Activated CD8-positive, alpha-beta T cell treated with anti-CD3 and anti-CD28 coated beads for 36 hours (primary cell): ENCODE measurements around the gene SAT2. TPM values are rescaled to one million over a fixed set of nuclear protein-coding genes. Genes with fewer than 3 reads are reported as not detected.

ENCODE experiments used
- total RNA-seq, 2 experiments: library from RNA; stranded (reverse); gene quantifications; one replicate each; pipeline ENCODE4 v1.2.3, GENCODE V29; 2021

The SAT2 gene
- total RNA-seq, 2 experiments from 2014 or later = 15.6 to 22.2 TPM

Other genes starting within 250 kb of the SAT2 start
- 1 to 10 TPM; 6.8 to 6.9 TPM for gene TNK1, start 246.7 kb downstream of the SAT2 start, total RNA-seq
- 10 to 100 TPM; 62.6 to 71.1 TPM for gene PLSCR3, start 233.3 kb downstream of the SAT2 start, total RNA-seq
- 10 to 100 TPM; 55.8 to 60.6 TPM for gene TMEM256, start 223.7 kb downstream of the SAT2 start, total RNA-seq
- gene NLGN2, start 220.0 kb downstream of the SAT2 start, total RNA-seq = 10 to 100 TPM in 1 of 2 experiments, 1 to 10 TPM in 1; 9.4 to 10.9 TPM
- under 1 TPM in 1 of 2 experiments, not detected in 1; 0.36 TPM for gene SPEM1, start 207.5 kb downstream of the SAT2 start, total RNA-seq
- not detected for gene SPEM2, start 202.2 kb downstream of the SAT2 start, total RNA-seq
- gene SPEM3, start 199.0 kb downstream of the SAT2 start, total RNA-seq = not detected
- 10 to 100 TPM; 12.5 to 14.2 TPM for gene TMEM102, start 192.4 kb downstream of the SAT2 start, total RNA-seq
- gene FGF11, start 188.3 kb downstream of the SAT2 start, total RNA-seq = 10 to 100 TPM; 16.5 to 16.6 TPM
- gene CHRNB1, start 182.8 kb downstream of the SAT2 start, total RNA-seq = 10 to 100 TPM; 11.5 to 11.7 TPM
- gene ZBTB4, start 148.2 kb downstream of the SAT2 start, total RNA-seq = 10 to 100 TPM; 24.3 to 24.6 TPM
- not detected for gene SLC35G6, start 146.4 kb downstream of the SAT2 start, total RNA-seq
- gene POLR2A, start 143.5 kb downstream of the SAT2 start, total RNA-seq = 100 to 1,000 TPM; 219 to 223 TPM
- gene TNFSF12, start 78.8 kb downstream of the SAT2 start, total RNA-seq = 10 to 100 TPM; 11.8 to 13.8 TPM
- gene TNFSF13, start 69.1 kb downstream of the SAT2 start, total RNA-seq = 1 to 10 TPM; 4.0 to 6.9 TPM
- gene SENP3, start 65.9 kb downstream of the SAT2 start, total RNA-seq = 10 to 100 TPM; 60.2 to 63.2 TPM
- 10 to 100 TPM; 11.4 to 12.9 TPM for gene CD68, start 48.2 kb downstream of the SAT2 start, total RNA-seq
- gene MPDU1, start 44.0 kb downstream of the SAT2 start, total RNA-seq = 10 to 100 TPM; 50.9 to 51.4 TPM
- under 1 TPM in 1 of 2 experiments, not detected in 1; 0.25 TPM for gene SOX15, start 37.7 kb downstream of the SAT2 start, total RNA-seq
- 10 to 100 TPM; 28.6 to 33.1 TPM for gene FXR2, start 12.9 kb downstream of the SAT2 start, total RNA-seq
- gene SHBG, start 2.3 kb upstream of the SAT2 start, total RNA-seq = not detected
- under 1 TPM in 1 of 2 experiments, not detected in 1; 0.38 TPM for gene ATP1B2, start 23.1 kb upstream of the SAT2 start, total RNA-seq
- 100 to 1,000 TPM; 129 to 138 TPM for gene TP53, start 59.7 kb upstream of the SAT2 start, total RNA-seq
- gene WRAP53, start 60.7 kb upstream of the SAT2 start, total RNA-seq = 10 to 100 TPM; 27.5 to 28.6 TPM
- not detected for gene EFNB3, start 77.4 kb upstream of the SAT2 start, total RNA-seq
- not detected for gene DNAH2, start 89.9 kb upstream of the SAT2 start, total RNA-seq
- 10 to 100 TPM; 49.2 to 53.8 TPM for gene KDM6B, start 206.4 kb upstream of the SAT2 start, total RNA-seq
- gene TMEM88, start 227.2 kb upstream of the SAT2 start, total RNA-seq = 1 to 10 TPM; 2.4 to 2.9 TPM
- gene NAA38, start 229.7 kb upstream of the SAT2 start, total RNA-seq = 10 to 100 TPM; 72.8 to 77.2 TPM
- gene CYB5D1, start 230.2 kb upstream of the SAT2 start, total RNA-seq = 10 to 100 TPM; 13.5 to 16.2 TPM